ENCODE results near the gene SEPTIN5. TPM values are rescaled to one million over a fixed set of nuclear protein-coding genes. Genes with fewer than 3 reads are reported as not detected.

The SEPTIN5 gene
- total and polyA plus RNA-seq, 9 of the 15 experiments (the other 6 are each of a cell fraction or from before 2014, with no cell fraction given) = 0.03 to 195 (median 119) TPM

DNA sequence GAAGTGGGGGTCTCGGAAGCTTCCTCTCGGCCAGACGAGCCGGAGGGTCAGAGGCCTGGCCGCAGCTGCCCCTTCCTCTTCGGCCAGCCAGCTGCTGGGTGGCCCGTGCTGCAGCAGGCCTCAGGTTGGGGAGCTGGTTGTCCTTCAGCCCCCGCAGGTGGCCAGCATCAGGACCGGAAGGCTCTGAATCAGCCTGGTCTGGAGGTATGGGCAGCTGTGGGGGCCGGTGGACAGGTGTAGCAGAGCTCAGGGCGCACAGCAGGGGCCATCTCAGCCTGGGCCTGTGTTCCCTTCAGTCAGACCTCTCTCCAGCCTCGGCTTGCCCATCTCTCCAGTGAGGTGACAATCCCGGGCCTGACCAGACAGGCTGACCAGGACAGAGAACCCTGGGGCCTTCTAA, 32.4 kb downstream of the SEPTIN5 start:
- ATAC-seq (no peak), FAIRE-seq (no peak), DNase-seq (ENCODE audit: extremely low read depth in 1 of 4, low spot score in 3 of 4) (no peak)
- Histone ChIP-seq H3K79me2 (ENCODE audit: control insufficient read depth, insufficient read depth, low read length) (no peaks in the 10 kb centered on the region), H3K4me1 (replicated peaks in 1 of 2; ENCODE audit: control insufficient read depth in 2 of 2, insufficient read depth in 2 of 2, low read length in 2 of 2) (peaks cover 5 to 74% of the 10 kb centered on the region in 2 experiments), H3K9me1 (ENCODE audit: control insufficient read depth, insufficient read depth, low read length) (no peaks in the 10 kb centered on the region), H3K4me3 (no peak overlapping the region), H3K27ac (ENCODE audit: extremely low read depth, low read depth, low read length) (no peak overlapping the region), H2AFZ (ENCODE audit: low read depth, low read length) (no peak overlapping the region), H4K20me1 (replicated peaks; ENCODE audit: control insufficient read depth, insufficient read depth, low read length) (peaks cover 48% of the 10 kb centered on the region), H3K9me3 (replicated peaks; ENCODE audit: control insufficient read depth, insufficient read depth, low read depth, low read length) (no peaks in the 10 kb centered on the region), H3K9ac (ENCODE audit: insufficient read depth in 1 of 2, low read depth in 2 of 2, low read length in 2 of 2) (peak overlapping the region in 1 of 2 experiments; percentile 1; a peak in 1 of 4 replicates), H3K36me3 (ENCODE audit: control insufficient read depth, insufficient read depth, low read length) (no peaks in the 10 kb centered on the region), H3K27me3 (ENCODE audit: control insufficient read depth in 2 of 2, insufficient read depth in 2 of 2, low read length in 2 of 2) (peaks cover 22 to 68% of the 10 kb centered on the region in 2 experiments; a peak in 4 of 5 replicates), H3K4me2 (ENCODE audit: insufficient read depth, low read length) (no peak overlapping the region)
- in situ Hi-C loops (cut with MboI) (no loop called here), intact Hi-C loops (cut with micrococcal nuclease) (no loop called here)
- POLR2A ChIA-PET = interaction anchor here (0.6 to 3.7 kb wide), 17 partner anchors 9 to 1654 kb away, joined by 3 to 20 read pairs (median 4); partner anchors contain the start of gene GP1BB
- TF ChIP-seq PRMT5 (CRISPR knock-in tag; IDR thresholded peaks at IDR 0.05) (0 out of 2 replicates have a peak, but pooled peaks have one; percentile 29), MAFK (IDR thresholded peaks at IDR 0.05; ENCODE audit: low read length) (no peak), NFYB (IDR thresholded peaks at IDR 0.05; ENCODE audit: extremely low read depth, insufficient read length) (no peak), NR4A1 (CRISPR knock-in tag; IDR thresholded peaks at IDR 0.05) (no peak), NR4A1 (tag; IDR thresholded peaks at IDR 0.05) (0 out of 2 replicates have a peak, but pooled peaks have one; percentile 47)
- TF ChIP-seq, protein P1, sequence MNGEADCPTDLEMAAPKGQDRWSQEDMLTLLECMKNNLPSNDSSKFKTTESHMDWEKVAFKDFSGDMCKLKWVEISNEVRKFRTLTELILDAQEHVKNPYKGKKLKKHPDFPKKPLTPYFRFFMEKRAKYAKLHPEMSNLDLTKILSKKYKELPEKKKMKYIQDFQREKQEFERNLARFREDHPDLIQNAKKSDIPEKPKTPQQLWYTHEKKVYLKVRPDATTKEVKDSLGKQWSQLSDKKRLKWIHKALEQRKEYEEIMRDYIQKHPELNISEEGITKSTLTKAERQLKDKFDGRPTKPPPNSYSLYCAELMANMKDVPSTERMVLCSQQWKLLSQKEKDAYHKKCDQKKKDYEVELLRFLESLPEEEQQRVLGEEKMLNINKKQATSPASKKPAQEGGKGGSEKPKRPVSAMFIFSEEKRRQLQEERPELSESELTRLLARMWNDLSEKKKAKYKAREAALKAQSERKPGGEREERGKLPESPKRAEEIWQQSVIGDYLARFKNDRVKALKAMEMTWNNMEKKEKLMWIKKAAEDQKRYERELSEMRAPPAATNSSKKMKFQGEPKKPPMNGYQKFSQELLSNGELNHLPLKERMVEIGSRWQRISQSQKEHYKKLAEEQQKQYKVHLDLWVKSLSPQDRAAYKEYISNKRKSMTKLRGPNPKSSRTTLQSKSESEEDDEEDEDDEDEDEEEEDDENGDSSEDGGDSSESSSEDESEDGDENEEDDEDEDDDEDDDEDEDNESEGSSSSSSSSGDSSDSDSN (IDR thresholded peaks at IDR 0.05; ENCODE audit: borderline replicate concordance in 1 of 2, low read depth in 2 of 2, low read length in 2 of 2) = peak in 1 of 2 experiments; percentile 71; a peak in 1 of 4 replicates
- WGBS (ENCODE audit: insufficient coverage, low coverage, missing lambda C conversion rate) = 33% methylated on average over 13 of the region's 13 CpGs
- no TSS peak for BruUV-seq (replicated peaks)
- CTCF ChIA-PET (ENCODE audit: low intra/inter-chr PET ratio) = no interaction called here
